ENCODE measurements around the gene MTCL3.

DNA sequence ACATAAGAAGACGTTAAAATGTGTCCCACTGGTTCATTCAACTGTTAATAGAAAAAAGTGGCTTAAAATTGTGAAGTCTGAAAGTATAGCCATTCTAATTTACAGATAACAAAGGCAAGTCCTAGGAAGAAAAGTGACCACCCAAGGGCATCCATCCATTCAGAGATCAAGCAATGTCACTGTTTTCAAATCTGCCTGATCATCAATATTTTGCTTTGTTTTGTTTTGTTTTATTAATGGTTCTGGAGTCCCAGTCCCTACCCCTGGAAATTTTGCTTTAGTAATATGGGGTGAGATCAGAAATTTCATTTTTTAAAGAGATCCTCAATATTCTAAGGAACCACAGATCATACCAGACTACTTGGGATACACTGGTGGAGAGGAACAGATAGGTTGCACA lies 77.3 kb downstream of the MTCL3 start:
- TF ChIP-seq CTCF (IDR thresholded peaks at IDR 0.05; ENCODE audit: insufficient read depth, low read length, poor library complexity, severe bottlenecking), result no peak
- no peak for TF ChIP-seq EZH2phosphoT487 (conservative IDR thresholded peaks at IDR 0.05; ENCODE audit: low read length)

All from SU-DHL-6 (cell line).